ENCODE results near the gene VIL1. TPM values are rescaled to one million over a fixed set of nuclear protein-coding genes. Genes with fewer than 3 reads are reported as not detected.

The VIL1 gene
- total and polyA plus RNA-seq, 4 experiments from 2014 or later = not detected

DNA sequence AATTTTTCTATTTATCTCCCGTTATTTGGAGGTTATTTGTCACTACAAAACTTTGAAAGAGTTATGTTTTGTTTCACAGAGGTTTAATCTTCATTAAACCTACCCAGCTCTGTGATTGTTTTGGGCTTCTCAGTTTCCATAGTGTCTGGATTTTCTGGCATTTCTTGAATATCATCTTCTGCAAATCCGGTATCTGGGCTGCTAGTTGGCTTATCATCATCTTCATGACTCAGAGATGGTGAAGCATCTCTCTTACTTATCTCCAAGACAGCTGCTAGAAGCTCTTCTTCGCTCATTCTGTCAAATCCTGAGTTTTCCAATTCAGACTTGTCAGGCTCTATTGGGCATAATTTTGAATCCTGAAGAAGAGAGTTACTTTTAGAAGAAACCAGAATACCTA, 55.6 kb downstream of the VIL1 start:
- no peaks in the 10 kb centered on the region for H3K9me3 ChIP-seq (ENCODE audit: control insufficient read depth in 1 of 2, low read length in 2 of 2)
- no peak overlapping the region for H3K27ac ChIP-seq (ENCODE audit: low read depth, low read length)
- DNase-seq = no peak
- no peaks in the 10 kb centered on the region for H3K27me3 Mint-ChIP-seq
- no peaks in the 10 kb centered on the region for H3K27me3 ChIP-seq (ENCODE audit: insufficient read depth, low read length)
- H3K36me3 ChIP-seq (ENCODE audit: insufficient read depth, low read length) = peaks cover 26% of the 10 kb centered on the region
- no peaks in the 10 kb centered on the region for H3K4me1 ChIP-seq (ENCODE audit: insufficient read depth, low read length)
- no peak overlapping the region for H3K4me3 ChIP-seq (ENCODE audit: low read length in 2 of 2)
- ChIA-PET CTCF (ENCODE audit: partially characterized antibody) (interaction anchor here (1.3 to 1.8 kb wide), 3 partner anchors 13 to 173 kb away, joined by 4 to 5 read pairs (median 4); no protein-coding TSS in a partner anchor), POLR2A (ENCODE audit: partially characterized antibody) (no interaction called here)
- peaks cover 0 to 10% (median 5%) of the 10 kb centered on the region in 4 donors for H3K4me1 Mint-ChIP-seq
- peaks cover 48 to 66% of the 10 kb centered on the region in 2 donors for H3K36me3 Mint-ChIP-seq
- no peaks in the 10 kb centered on the region for H3K9me3 Mint-ChIP-seq
- peak overlapping the region in 1 of 7 donors; percentile 3 for H3K27ac Mint-ChIP-seq
- intact Hi-C loops (cut with micrococcal nuclease) = loop anchor here (10.0 kb wide), 1 partner anchor 280 kb away; no protein-coding TSS in a partner anchor
- no peak overlapping the region for H3K4me3 Mint-ChIP-seq

DNA sequence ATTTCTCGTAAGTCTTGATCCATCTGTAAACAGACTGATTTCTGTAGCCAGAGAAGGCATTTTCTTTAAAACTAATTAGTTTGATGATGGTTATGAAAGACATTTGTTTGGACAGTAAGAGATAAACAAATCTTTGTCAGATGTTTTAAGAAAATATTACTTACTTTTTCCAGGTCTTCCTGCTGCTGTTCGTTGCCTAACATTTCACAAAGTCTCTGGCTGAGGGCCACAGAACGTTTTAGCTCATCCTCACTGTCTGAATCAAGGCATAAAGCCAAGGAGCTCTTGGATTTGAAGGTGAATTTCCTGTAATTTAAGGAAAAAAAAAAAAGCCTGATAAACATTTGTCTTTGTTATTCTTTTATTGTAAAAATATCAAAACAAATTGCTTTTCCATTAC, 57.8 kb downstream of the VIL1 start:
- intact Hi-C loops (cut with micrococcal nuclease) = loop anchor here (10.0 kb wide), 1 partner anchor 282 kb away; no protein-coding TSS in a partner anchor
- Histone ChIP-seq H3K36me3 (ENCODE audit: insufficient read depth, low read length) (peaks cover 39% of the 10 kb centered on the region), H3K27ac (ENCODE audit: low read depth, low read length) (no peak overlapping the region), H3K4me3 (ENCODE audit: low read length in 2 of 2) (no peak overlapping the region), H3K9me3 (ENCODE audit: control insufficient read depth in 1 of 2, low read length in 2 of 2) (no peaks in the 10 kb centered on the region), H3K4me1 (ENCODE audit: insufficient read depth, low read length) (no peaks in the 10 kb centered on the region), H3K27me3 (ENCODE audit: insufficient read depth, low read length) (no peaks in the 10 kb centered on the region)
- H3K4me1 Mint-ChIP-seq = peaks cover 0 to 2% (median 0%) of the 10 kb centered on the region in 4 donors
- no peak for DNase-seq
- no peaks in the 10 kb centered on the region for H3K9me3 Mint-ChIP-seq
- H3K36me3 Mint-ChIP-seq = peaks cover 44 to 61% of the 10 kb centered on the region in 2 donors
- ChIA-PET CTCF (ENCODE audit: partially characterized antibody) (interaction anchor here (1.1 kb wide), 1 partner anchor 8 kb away, joined by 3 read pairs; no protein-coding TSS in a partner anchor), POLR2A (ENCODE audit: partially characterized antibody) (no interaction called here)
- H3K4me3 Mint-ChIP-seq = no peak overlapping the region
- no peaks in the 10 kb centered on the region for H3K27me3 Mint-ChIP-seq
- H3K27ac Mint-ChIP-seq = no peak overlapping the region

DNA sequence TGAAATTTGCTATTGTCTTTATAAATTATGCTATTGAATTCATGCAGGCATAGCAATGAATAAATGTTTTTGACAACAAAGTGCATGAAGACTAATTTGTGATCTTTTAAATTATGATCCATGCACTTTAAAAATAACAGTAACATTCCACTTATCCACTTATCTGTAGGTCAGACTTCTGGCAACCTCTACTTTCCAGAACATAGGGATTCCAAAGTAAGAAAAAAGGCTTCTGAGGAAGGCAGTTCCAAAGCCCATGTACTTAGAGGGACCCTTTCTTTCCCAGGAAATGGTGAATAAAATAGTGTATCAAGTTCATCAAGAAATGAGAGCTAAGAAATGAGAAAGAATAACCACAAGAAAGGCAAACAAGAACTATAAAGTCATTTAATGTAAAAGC, 58.3 kb downstream of the VIL1 start:
- Histone ChIP-seq H3K9me3 (ENCODE audit: control insufficient read depth in 1 of 2, low read length in 2 of 2) (no peaks in the 10 kb centered on the region), H3K36me3 (ENCODE audit: insufficient read depth, low read length) (peaks cover 43% of the 10 kb centered on the region), H3K4me3 (ENCODE audit: low read length in 2 of 2) (no peak overlapping the region), H3K27me3 (ENCODE audit: insufficient read depth, low read length) (no peaks in the 10 kb centered on the region), H3K4me1 (ENCODE audit: insufficient read depth, low read length) (no peaks in the 10 kb centered on the region), H3K27ac (ENCODE audit: low read depth, low read length) (no peak overlapping the region)
- no peaks in the 10 kb centered on the region for H3K4me1 Mint-ChIP-seq
- intact Hi-C loops (cut with micrococcal nuclease) = loop anchor here (10.0 kb wide), 1 partner anchor 282 kb away; no protein-coding TSS in a partner anchor
- no peaks in the 10 kb centered on the region for H3K9me3 Mint-ChIP-seq
- H3K27me3 Mint-ChIP-seq = no peaks in the 10 kb centered on the region
- DNase-seq = no peak
- no peak overlapping the region for H3K27ac Mint-ChIP-seq
- ChIA-PET CTCF (ENCODE audit: partially characterized antibody) (no interaction called here), POLR2A (ENCODE audit: partially characterized antibody) (no interaction called here)
- H3K36me3 Mint-ChIP-seq = peaks cover 45 to 64% of the 10 kb centered on the region in 2 donors
- H3K4me3 Mint-ChIP-seq = no peak overlapping the region

DNA sequence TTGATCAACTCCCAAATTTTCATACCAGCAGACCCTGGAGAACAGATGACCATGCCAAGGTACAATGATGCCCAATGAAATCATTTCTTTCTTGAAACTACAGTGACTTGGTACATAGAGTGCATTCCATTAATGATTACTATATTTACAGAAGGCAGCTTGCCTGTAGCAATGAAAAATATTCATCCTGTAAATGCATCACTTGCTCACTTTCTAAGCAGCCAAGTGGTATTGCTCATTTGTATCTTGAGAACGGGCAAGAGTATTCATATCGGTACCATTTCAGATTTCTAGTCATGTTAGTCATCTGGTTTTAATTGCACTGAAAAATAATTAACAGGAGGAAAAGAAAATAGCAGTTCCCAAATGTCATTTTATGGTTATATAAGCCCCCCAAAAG, 59.6 kb downstream of the VIL1 start:
- Mint-ChIP-seq H3K27ac (peak overlapping the region in 1 of 7 donors; percentile 9), H3K27me3 (no peaks in the 10 kb centered on the region), H3K4me3 (no peak overlapping the region), H3K9me3 (no peaks in the 10 kb centered on the region), H3K36me3 (peaks cover 38 to 60% of the 10 kb centered on the region in 2 donors), H3K4me1 (peaks cover 4 to 11% (median 8%) of the 10 kb centered on the region in 4 donors)
- intact Hi-C loops (cut with micrococcal nuclease) = loop anchor here (10.0 kb wide), 1 partner anchor 284 kb away; no protein-coding TSS in a partner anchor
- Histone ChIP-seq H3K4me1 (ENCODE audit: insufficient read depth, low read length) (peaks cover 8% of the 10 kb centered on the region), H3K27ac (ENCODE audit: low read depth, low read length) (no peak overlapping the region), H3K9me3 (ENCODE audit: control insufficient read depth in 1 of 2, low read length in 2 of 2) (no peaks in the 10 kb centered on the region), H3K27me3 (ENCODE audit: insufficient read depth, low read length) (no peaks in the 10 kb centered on the region), H3K36me3 (ENCODE audit: insufficient read depth, low read length) (peaks cover 35% of the 10 kb centered on the region), H3K4me3 (ENCODE audit: low read length in 2 of 2) (no peak overlapping the region)
- ChIA-PET CTCF (ENCODE audit: partially characterized antibody) (no interaction called here), POLR2A (ENCODE audit: partially characterized antibody) (no interaction called here)
- DNase-seq = no peak

DNA sequence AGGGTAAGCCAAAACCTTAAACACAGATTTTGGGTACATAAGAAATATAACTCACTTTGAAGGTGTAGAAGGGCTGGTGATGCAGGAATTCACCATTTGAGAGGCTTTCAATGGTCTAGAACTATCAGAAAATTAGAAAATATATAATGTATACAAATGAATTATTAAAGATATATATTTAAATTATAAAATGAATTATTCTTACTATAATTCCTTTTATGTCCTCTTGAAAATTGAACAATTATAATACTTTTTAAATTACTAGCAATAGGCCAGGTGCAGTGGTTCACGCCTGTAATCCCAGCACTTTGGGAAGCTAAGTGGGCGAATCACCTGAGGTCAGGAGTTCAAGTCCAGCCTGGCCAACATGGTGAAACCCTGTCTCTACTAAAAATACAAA, 60.7 kb downstream of the VIL1 start:
- Histone ChIP-seq H3K27me3 (ENCODE audit: insufficient read depth, low read length) (no peaks in the 10 kb centered on the region), H3K36me3 (ENCODE audit: insufficient read depth, low read length) (peaks cover 25% of the 10 kb centered on the region), H3K4me1 (ENCODE audit: insufficient read depth, low read length) (peaks cover 8% of the 10 kb centered on the region), H3K4me3 (ENCODE audit: low read length in 2 of 2) (no peak overlapping the region), H3K9me3 (ENCODE audit: control insufficient read depth in 1 of 2, low read length in 2 of 2) (no peaks in the 10 kb centered on the region), H3K27ac (ENCODE audit: low read depth, low read length) (no peak overlapping the region)
- Mint-ChIP-seq H3K36me3 (peaks cover 32 to 58% of the 10 kb centered on the region in 2 donors), H3K4me1 (peaks cover 6 to 15% (median 10%) of the 10 kb centered on the region in 4 donors), H3K4me3 (no peak overlapping the region), H3K27me3 (no peaks in the 10 kb centered on the region), H3K9me3 (no peaks in the 10 kb centered on the region), H3K27ac (no peak overlapping the region)
- ChIA-PET POLR2A (ENCODE audit: partially characterized antibody) (no interaction called here), CTCF (ENCODE audit: partially characterized antibody) (interaction anchor here (0.7 to 0.9 kb wide), 2 partner anchors 25 to 30 kb away, joined by 4 read pairs; no protein-coding TSS in a partner anchor)
- intact Hi-C loops (cut with micrococcal nuclease) = loop anchor here (10.0 kb wide), 1 partner anchor 285 kb away; no protein-coding TSS in a partner anchor
- DNase-seq = no peak

DNA sequence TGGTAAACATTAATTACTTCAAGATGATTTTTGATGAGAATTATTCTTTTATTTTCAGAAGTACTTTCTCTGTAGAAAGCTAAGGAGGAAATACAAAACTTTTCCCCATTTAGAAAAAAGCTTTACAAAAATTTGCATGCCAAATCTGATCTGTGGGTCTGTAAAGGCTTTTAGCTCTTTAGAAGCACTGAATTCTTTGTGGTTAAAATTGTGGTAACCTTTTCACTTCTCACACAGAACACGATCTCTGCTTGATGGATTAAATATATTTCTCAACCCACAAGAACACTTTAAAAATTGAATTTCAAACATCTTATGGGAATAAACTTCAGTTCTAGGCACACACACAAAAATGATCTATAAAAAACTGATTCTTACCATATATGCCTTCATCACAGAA, 63.7 kb downstream of the VIL1 start:
- ChIA-PET CTCF (ENCODE audit: partially characterized antibody) (no interaction called here), POLR2A (ENCODE audit: partially characterized antibody) (no interaction called here)
- no peak for DNase-seq
- Histone ChIP-seq H3K9me3 (ENCODE audit: control insufficient read depth in 1 of 2, low read length in 2 of 2) (no peaks in the 10 kb centered on the region), H3K36me3 (ENCODE audit: insufficient read depth, low read length) (peaks cover 26% of the 10 kb centered on the region), H3K4me3 (ENCODE audit: low read length in 2 of 2) (no peak overlapping the region), H3K27ac (ENCODE audit: low read depth, low read length) (no peak overlapping the region), H3K4me1 (ENCODE audit: insufficient read depth, low read length) (peaks cover 8% of the 10 kb centered on the region), H3K27me3 (ENCODE audit: insufficient read depth, low read length) (no peaks in the 10 kb centered on the region)
- peaks cover 42 to 63% of the 10 kb centered on the region in 2 donors for H3K36me3 Mint-ChIP-seq
- intact Hi-C loops (cut with micrococcal nuclease) = no loop called here
- peaks cover 7 to 15% (median 10%) of the 10 kb centered on the region in 4 donors for H3K4me1 Mint-ChIP-seq
- peak overlapping the region in 1 of 8 donors; percentile 41 for H3K4me3 Mint-ChIP-seq
- no peaks in the 10 kb centered on the region for H3K27me3 Mint-ChIP-seq
- H3K27ac Mint-ChIP-seq = peak overlapping the region in 4 of 7 donors; percentile 41 to 92 (median 52)
- H3K9me3 Mint-ChIP-seq = no peaks in the 10 kb centered on the region

DNA sequence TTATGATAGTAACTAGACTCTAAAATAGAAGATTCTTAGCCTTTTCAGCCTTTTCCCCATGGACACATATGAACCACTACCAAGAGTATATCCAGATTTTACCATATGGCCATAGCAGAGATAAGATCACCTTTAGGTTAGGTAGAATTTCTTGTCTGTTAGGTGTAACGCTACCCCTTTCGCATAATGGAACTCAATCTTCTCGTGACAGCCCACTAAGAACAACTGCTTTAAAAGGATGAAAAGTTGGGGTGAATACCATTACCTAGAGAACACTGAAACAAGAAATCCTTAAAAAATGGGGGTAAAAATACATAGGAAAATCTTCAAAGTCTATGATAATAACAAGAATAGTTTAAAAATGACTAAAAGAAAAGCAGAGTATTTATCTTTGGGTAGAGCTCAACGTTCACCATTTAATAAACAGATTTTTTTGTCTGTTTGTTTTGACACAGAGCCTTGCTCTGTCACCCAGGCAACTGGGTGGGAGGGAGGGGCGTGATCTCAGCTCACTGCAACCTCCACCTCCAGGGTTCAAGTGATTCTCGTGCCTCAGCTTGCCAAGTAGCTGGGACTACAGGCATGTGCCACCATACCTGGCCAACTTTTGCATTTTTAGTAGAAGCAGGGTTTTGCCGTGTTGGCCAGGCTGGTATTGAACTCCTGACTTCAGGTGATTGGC, 67.2 kb downstream of the VIL1 start:
- POLR2A ChIA-PET (ENCODE audit: partially characterized antibody) = no interaction called here
- Mint-ChIP-seq H3K9me3 (no peaks in the 10 kb centered on the region), H3K27ac (peak overlapping the region in 2 of 7 donors; percentile 23 to 43), H3K36me3 (peaks cover 47 to 59% of the 10 kb centered on the region in 2 donors), H3K27me3 (no peaks in the 10 kb centered on the region), H3K4me1 (peaks cover 7 to 15% (median 11%) of the 10 kb centered on the region in 4 donors), H3K4me3 (no peak overlapping the region)
- Histone ChIP-seq H3K4me1 (ENCODE audit: insufficient read depth, low read length) (peaks cover 8% of the 10 kb centered on the region), H3K27me3 (ENCODE audit: insufficient read depth, low read length) (no peaks in the 10 kb centered on the region), H3K9me3 (ENCODE audit: control insufficient read depth in 1 of 2, low read length in 2 of 2) (no peaks in the 10 kb centered on the region), H3K4me3 (ENCODE audit: low read length in 2 of 2) (no peak overlapping the region), H3K36me3 (ENCODE audit: insufficient read depth, low read length) (peaks cover 29% of the 10 kb centered on the region), H3K27ac (ENCODE audit: low read depth, low read length) (no peak overlapping the region)
- CTCF ChIA-PET (ENCODE audit: partially characterized antibody) = no interaction called here
- no peak for DNase-seq
- intact Hi-C loops (cut with micrococcal nuclease) = no loop called here
